PC-9 (cell line): Measurements from ENCODE around the gene TEX13B. TPM values are rescaled to one million over a fixed set of nuclear protein-coding genes. Genes with fewer than 3 reads are reported as not detected.

Experiments used
- Bru-seq: library from RNA; stranded (reverse); fragments of 400-500 nt; gene quantifications from one replicate; lab custom pipeline; 2021; lab: Mats Ljungman, UMichigan
- BruChase-seq, 2 experiments: library from RNA; stranded (reverse); fragments of 400-500 nt; gene quantifications; one replicate each; lab custom pipeline; 2021; lab: Mats Ljungman, UMichigan
- BruUV-seq: library from RNA; stranded (reverse); fragments of 400-500 nt; replicated peaks from 2 replicates; lab custom pipeline; 2021; lab: Mats Ljungman, UMichigan
- CTCF ChIA-PET: fragments of 300-600 bp; sonication (Branson Sonifier 250); formaldehyde crosslinking; loops from one replicate; lab custom pipeline; 2022; ENCODE audit warnings: antibody characterized with exemption; lab: Charles Lee
- POLR2A ChIA-PET: fragments of 300-600 bp; sonication (Branson Sonifier 250); formaldehyde crosslinking; loops from one replicate; lab custom pipeline; 2022; ENCODE audit warnings: antibody characterized with exemption; ENCODE audit not compliant: unreplicated experiment; lab: Charles Lee
- DNase-seq, 2 experiments: peaks; one replicate each; pipeline versions ENCODE4 v3.0.0 to v3.0.0-alpha.2; 2015 to 2022; ENCODE audit warnings: mixed read lengths in 1 of 2
- H2AFZ ChIP-seq: fragments of 200-600 bp; sonication (generic); 2 replicates; pipeline ENCODE4 v1.8.1; 2017; ENCODE audit warnings: antibody characterized with exemption
- H3F3A ChIP-seq: fragments of 200-600 bp; sonication (generic); 2 replicates; pipeline ENCODE4 v1.8.1; 2017; ENCODE audit warnings: antibody characterized with exemption, mild to moderate bottlenecking, low read depth; ENCODE audit not compliant: insufficient read depth
- H3K27ac ChIP-seq: fragments of 200-600 bp; sonication (generic); 2 replicates; pipeline ENCODE4 v1.6.1; 2016; ENCODE audit warnings: mixed run types
- H3K27me3 ChIP-seq: fragments of 200-600 bp; sonication (generic); 2 replicates; pipeline ENCODE4 v1.6.1; 2016; ENCODE audit warnings: low read depth, mixed run types; ENCODE audit not compliant: insufficient read depth
- H3K36me3 ChIP-seq: fragments of 200-600 bp; sonication (generic); 2 replicates; pipeline ENCODE4 v1.6.1; 2016; ENCODE audit warnings: low read depth, mixed run types
- H3K4me1 ChIP-seq: fragments of 200-600 bp; sonication (generic); replicated peaks from 2 replicates; pipeline ENCODE4 v1.6.1; 2016; ENCODE audit warnings: mixed run types; ENCODE audit not compliant: insufficient read depth
- H3K4me2 ChIP-seq: fragments of 200-600 bp; sonication (generic); 2 replicates; pipeline ENCODE4 v1.6.1; 2017; ENCODE audit warnings: mixed run types
- H3K4me3 ChIP-seq: fragments of 200-600 bp; sonication (generic); 2 replicates; pipeline ENCODE4 v1.6.1; 2016; ENCODE audit warnings: mixed run types
- H3K79me2 ChIP-seq: fragments of 200-600 bp; sonication (generic); 2 replicates; pipeline ENCODE4 v1.6.1; 2017; ENCODE audit warnings: low read depth, mixed run types
- H3K9me2 ChIP-seq: fragments of 200-600 bp; sonication (generic); 2 replicates; pipeline ENCODE4 v1.8.1; 2017; ENCODE audit warnings: mild to moderate bottlenecking; ENCODE audit not compliant: insufficient read depth
- H3K9me3 ChIP-seq: fragments of 200-600 bp; sonication (generic); 2 replicates; pipeline ENCODE4 v1.8.1; 2016; ENCODE audit warnings: low read depth; ENCODE audit not compliant: insufficient read depth
- H4K20me1 ChIP-seq: fragments of 200-600 bp; sonication (generic); 2 replicates; pipeline ENCODE4 v1.8.1; 2017; ENCODE audit not compliant: insufficient read depth
- CTCF ChIP-seq: fragments of 200-600 bp; sonication (generic); conservative IDR thresholded peaks from 2 replicates; pipeline ENCODE4 v1.6.1; 2017; ENCODE audit warnings: mixed run types, antibody characterized with exemption, mild to moderate bottlenecking, moderate library complexity
- EZH2 ChIP-seq: fragments of 200-600 bp; sonication (generic); IDR thresholded peaks from 2 replicates; pipeline ENCODE4 v1.8.0; 2017; ENCODE audit warnings: antibody characterized with exemption, low read depth
- intact Hi-C: fragments of 100-400 bp; cut with micrococcal nuclease; formaldehyde crosslinking; loops from one replicate; pipeline ENCODE4 v1.10.0; 2022; ENCODE audit not compliant: unreplicated experiment
- long read RNA-seq: library from polyadenylated mRNA; stranded (forward); transcript quantifications from one replicate; pipeline ENCODE4 v2.0.0, GENCODE V29; 2022
- total RNA-seq: library from RNA; stranded (reverse); gene quantifications from 2 replicates; pipeline ENCODE4 v1.2.3, GENCODE V29; 2021

The TEX13B gene
- not detected in 2 replicates for total RNA-seq
- not detected for Bru-seq, nascent RNA
- not detected for BruChase-seq, experiment 1, labeled RNA remaining after a 2-hour chase
- BruChase-seq, experiment 2, labeled RNA remaining after a 6-hour chase, result not detected
- long read RNA-seq, result 0 reads

- Histone ChIP-seq H3K4me3 (no peak within 1 kb of the TSS), H3K9me2 (no peaks in the 10 kb centered on the region), H3K79me2 (no peaks in the 10 kb centered on the region), H3K4me1 (no peaks in the 10 kb centered on the region), H3K36me3 (no peaks in the 10 kb centered on the region), H3K27ac (no peak within 1 kb of the TSS), H3K9me3 (no peaks in the 10 kb centered on the region), H3F3A (no peaks in the 10 kb centered on the region), H3K4me2 (no peak within 1 kb of the TSS), H2AFZ (no peak within 1 kb of the TSS), H3K27me3 (no peaks in the 10 kb centered on the region), H4K20me1 (no peaks in the 10 kb centered on the region)
- no peak for TF ChIP-seq CTCF
- no peak for TF ChIP-seq EZH2
- BruUV-seq, result no TSS peak
- ChIA-PET CTCF (no interaction called here), POLR2A (no interaction called here)
- intact Hi-C loops, result no loop called here
- no peak for DNase-seq
Observed at GRCh38 chrX:107982356-107982755, at the start of gene TEX13B. Gene TEX13B (minus strand): TSS chrX:107982370. CDS start chrX:107982127, 243 bp downstream.

GRCh38 chrX:108029928-108030711 lies 48.0 kb upstream of the TEX13B start:
- no peak for DNase-seq
- Histone ChIP-seq H3K27ac (no peak overlapping the region), H3F3A (peaks cover 3% of the 10 kb centered on the region), H3K4me3 (no peak overlapping the region), H2AFZ (no peak overlapping the region), H3K4me1 (peaks cover 12% of the 10 kb centered on the region), H3K79me2 (no peaks in the 10 kb centered on the region), H3K4me2 (no peak overlapping the region), H4K20me1 (no peaks in the 10 kb centered on the region), H3K27me3 (no peaks in the 10 kb centered on the region), H3K36me3 (no peaks in the 10 kb centered on the region), H3K9me3 (no peaks in the 10 kb centered on the region), H3K9me2 (no peaks in the 10 kb centered on the region)
- POLR2A ChIA-PET, result no interaction called here
- BruUV-seq, result no TSS peak
- CTCF ChIA-PET, result no interaction called here
- intact Hi-C loops, result no loop called here
- no peak for TF ChIP-seq EZH2
- no peak for TF ChIP-seq CTCF

GRCh38 chrX:108028854-108029253 lies 46.7 kb upstream of the TEX13B start:
- intact Hi-C loops, result no loop called here
- TF ChIP-seq EZH2 (no peak), CTCF (no peak)
- H3K4me3 ChIP-seq, result no peak overlapping the region

More at GRCh38 chrX:108028854-108029253, 46.7 kb upstream of the TEX13B start:
- H3F3A ChIP-seq, result no peaks in the 10 kb centered on the region
- H3K27me3 ChIP-seq, result no peaks in the 10 kb centered on the region
- BruUV-seq, result no TSS peak
- CTCF ChIA-PET, result no interaction called here
- no peaks in the 10 kb centered on the region for H3K9me2 ChIP-seq
- no peak overlapping the region for H3K4me2 ChIP-seq
- no peak overlapping the region for H3K27ac ChIP-seq
- no peak for DNase-seq
- no peaks in the 10 kb centered on the region for H4K20me1 ChIP-seq
- H3K79me2 ChIP-seq, result no peaks in the 10 kb centered on the region
- H3K4me1 ChIP-seq, result peaks cover 10% of the 10 kb centered on the region
- no peak overlapping the region for H2AFZ ChIP-seq
- H3K36me3 ChIP-seq, result no peaks in the 10 kb centered on the region
- POLR2A ChIA-PET, result no interaction called here
- no peaks in the 10 kb centered on the region for H3K9me3 ChIP-seq
